ENCODE measurements around the gene SGSM1.

The SGSM1 gene

GRCh38 chr22:24843048-24843447 is 37.0 kb downstream of the SGSM1 start:
- no peak overlapping the region for H3K4me3 ChIP-seq (ENCODE audit: low read depth, low read length)
- no peak for DNase-seq (ENCODE audit: low read depth)
- no peak for TF ChIP-seq CTCF (IDR thresholded peaks at IDR 0.05; ENCODE audit: insufficient read depth, low read depth, low read length, missing control alignments)

GRCh38 chr22:24845041-24845898 is 39.3 kb downstream of the SGSM1 start:
- TF ChIP-seq CTCF (IDR thresholded peaks at IDR 0.05; ENCODE audit: insufficient read depth, low read depth, low read length, missing control alignments): no peak
- no peak for DNase-seq (ENCODE audit: low read depth)
- no peak overlapping the region for H3K4me3 ChIP-seq (ENCODE audit: low read depth, low read length)

- no peak for TF ChIP-seq CTCF (IDR thresholded peaks at IDR 0.05; ENCODE audit: insufficient read depth, low read depth, low read length, missing control alignments)
- DNase-seq (ENCODE audit: low read depth): no peak
- H3K4me3 ChIP-seq (ENCODE audit: low read depth, low read length): no peak overlapping the region
Measured at GRCh38 chr22:24847490-24847889, 41.5 kb downstream of the SGSM1 start.

GRCh38 chr22:24848559-24849168 is 42.7 kb downstream of the SGSM1 start:
- DNase-seq (ENCODE audit: low read depth): no peak
- TF ChIP-seq CTCF (IDR thresholded peaks at IDR 0.05; ENCODE audit: insufficient read depth, low read depth, low read length, missing control alignments): no peak

GRCh38 chr22:24855794-24856193 is 49.8 kb downstream of the SGSM1 start:
- DNase-seq (ENCODE audit: low read depth): no peak
- no peak overlapping the region for H3K4me3 ChIP-seq (ENCODE audit: low read depth, low read length)
- TF ChIP-seq CTCF (IDR thresholded peaks at IDR 0.05; ENCODE audit: insufficient read depth, low read depth, low read length, missing control alignments): no peak

More at GRCh38 chr22:24848559-24849168, 42.7 kb downstream of the SGSM1 start:
- no peak overlapping the region for H3K4me3 ChIP-seq (ENCODE audit: low read depth, low read length)

GRCh38 chr22:24857576-24857975 is 51.6 kb downstream of the SGSM1 start:
- DNase-seq (ENCODE audit: low read depth): no peak
- TF ChIP-seq CTCF (IDR thresholded peaks at IDR 0.05; ENCODE audit: insufficient read depth, low read depth, low read length, missing control alignments): no peak
- no peak overlapping the region for H3K4me3 ChIP-seq (ENCODE audit: low read depth, low read length)

Measured in GM12865 (cell line).